ENCODE data around the gene IPP. TPM values are rescaled to one million over a fixed set of nuclear protein-coding genes. Genes with fewer than 3 reads are reported as not detected.
"Not testable (repeated sequence)": the region's sequence is repeated elsewhere in the genome, so short reads cannot be mapped to it uniquely, and the experiment has no call there.

IPP gene
- total and polyA plus RNA-seq, 5 donors from 2014 or later, result 10.1 to 12.8 (median 11.4) TPM

GRCh38 chr1:45739137-45739536 is 11.3 kb downstream of the IPP start:
- Mint-ChIP-seq H3K4me3 (no peak overlapping the region), H3K36me3 (peaks cover 20% of the 10 kb centered on the region)
- no peak for ATAC-seq (ENCODE audit: low read depth in 2 of 2)

GRCh38 chr1:45730780-45731319 is 19.6 kb downstream of the IPP start:
- Mint-ChIP-seq H3K36me3 (peaks cover 13% of the 10 kb centered on the region), H3K4me1 (peaks cover 7 to 26% (median 12%) of the 10 kb centered on the region in 4 donors), H3K4me3 (peak overlapping the region in 1 of 4 donors; percentile 73), H3K27ac (peak overlapping the region in 2 of 3 donors; percentile 20 to 23), H3K27me3 (no peaks in the 10 kb centered on the region), H3K9me3 (no peaks in the 10 kb centered on the region)
- H3K4me1 ChIP-seq (ENCODE audit: control insufficient read depth, insufficient read depth, low read length, poor library complexity, severe bottlenecking), result no peaks in the 10 kb centered on the region
- DNase-seq (no peak), ATAC-seq (ENCODE audit: low read depth in 2 of 2) (no peak)
- H3K4me3 ChIP-seq (ENCODE audit: low read depth, low read length), result no peak overlapping the region
- no peak overlapping the region for H3K27ac ChIP-seq (ENCODE audit: insufficient read depth, low read length, poor library complexity, severe bottlenecking)
- H3K27me3 ChIP-seq (ENCODE audit: control insufficient read depth, insufficient read depth, low read length), result no peaks in the 10 kb centered on the region
- H3K36me3 ChIP-seq (ENCODE audit: control insufficient read depth, insufficient read depth, low read length), result peaks cover 22% of the 10 kb centered on the region
- no peaks in the 10 kb centered on the region for H3K9me3 ChIP-seq (ENCODE audit: control insufficient read depth in 2 of 2, low read length in 2 of 2)

More at GRCh38 chr1:45739137-45739536, 11.3 kb downstream of the IPP start:
- no peaks in the 10 kb centered on the region for H3K4me1 ChIP-seq (ENCODE audit: control insufficient read depth, insufficient read depth, low read length, poor library complexity, severe bottlenecking)
- Mint-ChIP-seq H3K9me3 (peaks cover 0 to 3% (median 0%) of the 10 kb centered on the region in 7 donors), H3K27me3 (no peaks in the 10 kb centered on the region), H3K27ac (no peak overlapping the region), H3K4me1 (peaks cover 12 to 30% (median 21%) of the 10 kb centered on the region in 4 donors)
- no peak overlapping the region for H3K27ac ChIP-seq (ENCODE audit: insufficient read depth, low read length, poor library complexity, severe bottlenecking)
- H3K36me3 ChIP-seq (ENCODE audit: control insufficient read depth, insufficient read depth, low read length), result peaks cover 20% of the 10 kb centered on the region
- no peak overlapping the region for H3K4me3 ChIP-seq (ENCODE audit: low read depth, low read length)
- DNase-seq, result no peak
- no peaks in the 10 kb centered on the region for H3K9me3 ChIP-seq (ENCODE audit: control insufficient read depth in 2 of 2, low read length in 2 of 2)
- H3K27me3 ChIP-seq (ENCODE audit: control insufficient read depth, insufficient read depth, low read length), result no peaks in the 10 kb centered on the region

GRCh38 chr1:45730075-45730779 is 20.2 kb downstream of the IPP start:
- Mint-ChIP-seq H3K9me3 (no peaks in the 10 kb centered on the region), H3K27ac (peak overlapping the region in 2 of 3 donors; percentile 20 to 23), H3K36me3 (peaks cover 13% of the 10 kb centered on the region), H3K4me1 (peaks cover 7 to 26% (median 12%) of the 10 kb centered on the region in 4 donors), H3K27me3 (no peaks in the 10 kb centered on the region), H3K4me3 (peak overlapping the region in 1 of 4 donors; percentile 73)
- H3K9me3 ChIP-seq (ENCODE audit: control insufficient read depth in 2 of 2, low read length in 2 of 2), result no peaks in the 10 kb centered on the region
- no peak overlapping the region for H3K27ac ChIP-seq (ENCODE audit: insufficient read depth, low read length, poor library complexity, severe bottlenecking)
- ATAC-seq (ENCODE audit: low read depth in 2 of 2) (no peak), DNase-seq (no peak)
- peaks cover 22% of the 10 kb centered on the region for H3K36me3 ChIP-seq (ENCODE audit: control insufficient read depth, insufficient read depth, low read length)
- no peaks in the 10 kb centered on the region for H3K27me3 ChIP-seq (ENCODE audit: control insufficient read depth, insufficient read depth, low read length)
- H3K4me1 ChIP-seq (ENCODE audit: control insufficient read depth, insufficient read depth, low read length, poor library complexity, severe bottlenecking), result no peaks in the 10 kb centered on the region
- no peak overlapping the region for H3K4me3 ChIP-seq (ENCODE audit: low read depth, low read length)

DNA sequence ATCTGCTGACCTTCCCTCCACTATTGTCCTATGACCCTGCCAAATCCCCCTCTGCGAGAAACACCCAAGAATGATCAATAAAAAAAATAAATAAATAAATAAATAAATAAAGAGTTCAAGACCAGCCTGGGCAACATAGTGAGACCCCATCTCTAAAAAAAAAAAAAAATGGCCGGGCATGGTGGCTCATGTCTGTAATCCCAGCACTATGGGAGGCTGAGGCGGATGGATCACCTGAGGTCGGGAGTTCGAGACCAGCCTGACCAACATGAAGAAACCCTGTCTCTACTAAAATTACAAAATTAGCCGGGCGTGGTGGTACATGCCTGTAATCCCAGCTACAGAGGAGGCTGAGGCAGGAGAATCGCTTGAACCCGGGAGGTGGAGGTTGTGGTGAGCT is 24.4 kb downstream of the IPP start:
- ATAC-seq (ENCODE audit: low read depth in 2 of 2); H3K9me3 ChIP-seq (ENCODE audit: control insufficient read depth in 2 of 2, low read length in 2 of 2); H3K4me3 ChIP-seq (ENCODE audit: low read depth, low read length); H3K36me3 Mint-ChIP-seq; H3K27me3 Mint-ChIP-seq; DNase-seq; H3K4me1 ChIP-seq (ENCODE audit: control insufficient read depth, insufficient read depth, low read length, poor library complexity, severe bottlenecking); H3K27ac ChIP-seq (ENCODE audit: insufficient read depth, low read length, poor library complexity, severe bottlenecking); H3K27me3 ChIP-seq (ENCODE audit: control insufficient read depth, insufficient read depth, low read length); H3K27ac Mint-ChIP-seq; H3K4me3 Mint-ChIP-seq; H3K9me3 Mint-ChIP-seq: not testable (repeated sequence)
- H3K36me3 ChIP-seq (ENCODE audit: control insufficient read depth, insufficient read depth, low read length), result peaks cover 21% of the 10 kb centered on the region
- H3K4me1 Mint-ChIP-seq, result peaks cover 0 to 10% (median 6%) of the 10 kb centered on the region in 4 donors

GRCh38 chr1:45723248-45723930 is 27.1 kb downstream of the IPP start:
- Histone ChIP-seq H3K27me3 (ENCODE audit: control insufficient read depth, insufficient read depth, low read length) (no peaks in the 10 kb centered on the region), H3K4me1 (ENCODE audit: control insufficient read depth, insufficient read depth, low read length, poor library complexity, severe bottlenecking) (no peaks in the 10 kb centered on the region), H3K4me3 (ENCODE audit: low read depth, low read length) (no peak overlapping the region), H3K9me3 (ENCODE audit: control insufficient read depth in 2 of 2, low read length in 2 of 2) (no peaks in the 10 kb centered on the region), H3K36me3 (ENCODE audit: control insufficient read depth, insufficient read depth, low read length) (peaks cover 18% of the 10 kb centered on the region), H3K27ac (ENCODE audit: insufficient read depth, low read length, poor library complexity, severe bottlenecking) (no peak overlapping the region)
- ATAC-seq (ENCODE audit: low read depth in 2 of 2), result no peak
- no peak overlapping the region for H3K4me3 Mint-ChIP-seq
- DNase-seq, result no peak
- H3K36me3 Mint-ChIP-seq, result peaks cover 9% of the 10 kb centered on the region
- H3K27me3 Mint-ChIP-seq, result no peaks in the 10 kb centered on the region
- H3K4me1 Mint-ChIP-seq, result peaks cover 0 to 7% (median 0%) of the 10 kb centered on the region in 4 donors
- H3K9me3 Mint-ChIP-seq, result no peaks in the 10 kb centered on the region
- H3K27ac Mint-ChIP-seq, result no peak overlapping the region

DNA sequence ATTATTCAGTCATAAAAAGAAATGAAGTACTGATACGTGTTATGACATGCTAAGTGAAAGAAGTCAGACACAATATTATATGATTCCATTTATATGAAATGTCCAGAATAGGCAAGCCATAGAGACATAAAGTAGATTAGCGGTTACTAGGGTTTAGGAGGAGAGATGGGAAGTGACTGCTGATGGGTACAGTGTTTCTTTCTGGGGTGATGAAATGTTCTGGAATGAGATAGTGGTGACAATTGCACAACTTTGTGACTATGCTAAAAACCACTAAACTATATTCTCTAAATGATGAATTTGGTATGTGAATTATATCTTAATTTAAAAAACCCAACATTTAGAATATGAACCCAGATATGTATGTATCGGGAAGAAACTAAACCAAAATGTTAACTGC is 27.6 kb downstream of the IPP start:
- H3K27me3 Mint-ChIP-seq, result no peaks in the 10 kb centered on the region
- H3K36me3 Mint-ChIP-seq, result peaks cover 9% of the 10 kb centered on the region
- Histone ChIP-seq H3K4me1 (ENCODE audit: control insufficient read depth, insufficient read depth, low read length, poor library complexity, severe bottlenecking) (no peaks in the 10 kb centered on the region), H3K27ac (ENCODE audit: insufficient read depth, low read length, poor library complexity, severe bottlenecking) (no peak overlapping the region), H3K36me3 (ENCODE audit: control insufficient read depth, insufficient read depth, low read length) (peaks cover 21% of the 10 kb centered on the region), H3K27me3 (ENCODE audit: control insufficient read depth, insufficient read depth, low read length) (no peaks in the 10 kb centered on the region), H3K9me3 (ENCODE audit: control insufficient read depth in 2 of 2, low read length in 2 of 2) (no peaks in the 10 kb centered on the region), H3K4me3 (ENCODE audit: low read depth, low read length) (no peak overlapping the region)
- DNase-seq (no peak), ATAC-seq (ENCODE audit: low read depth in 2 of 2) (no peak)
- no peaks in the 10 kb centered on the region for H3K9me3 Mint-ChIP-seq
- H3K4me1 Mint-ChIP-seq, result peaks cover 0 to 7% (median 0%) of the 10 kb centered on the region in 4 donors
- H3K4me3 Mint-ChIP-seq, result no peak overlapping the region
- no peak overlapping the region for H3K27ac Mint-ChIP-seq

DNA sequence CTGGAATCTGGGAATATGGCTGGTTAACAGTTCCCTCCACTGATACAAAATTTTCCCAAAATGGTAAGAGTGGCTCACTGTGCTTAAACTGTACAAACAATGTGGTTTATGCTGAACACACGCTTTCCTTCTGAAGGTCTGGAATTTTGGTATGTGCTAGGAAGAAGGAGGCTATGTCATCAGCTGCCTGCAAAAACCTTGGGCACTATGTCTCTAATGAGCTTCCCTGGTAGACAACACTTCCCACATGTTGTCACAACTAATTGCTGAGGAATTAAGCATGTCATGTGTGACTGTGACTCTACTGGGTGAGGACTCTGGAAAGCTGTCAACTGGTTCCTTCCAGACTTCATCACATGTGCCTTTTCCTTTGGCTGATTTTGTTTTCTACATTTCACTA is 29.2 kb downstream of the IPP start:
- Mint-ChIP-seq H3K4me1 (peaks cover 0 to 7% (median 0%) of the 10 kb centered on the region in 4 donors), H3K27me3 (no peaks in the 10 kb centered on the region), H3K4me3 (no peak overlapping the region), H3K9me3 (no peaks in the 10 kb centered on the region), H3K27ac (no peak overlapping the region), H3K36me3 (peaks cover 5% of the 10 kb centered on the region)
- H3K9me3 ChIP-seq (ENCODE audit: control insufficient read depth in 2 of 2, low read length in 2 of 2), result no peaks in the 10 kb centered on the region
- H3K4me3 ChIP-seq (ENCODE audit: low read depth, low read length), result no peak overlapping the region
- H3K27me3 ChIP-seq (ENCODE audit: control insufficient read depth, insufficient read depth, low read length), result no peaks in the 10 kb centered on the region
- no peaks in the 10 kb centered on the region for H3K4me1 ChIP-seq (ENCODE audit: control insufficient read depth, insufficient read depth, low read length, poor library complexity, severe bottlenecking)
- H3K36me3 ChIP-seq (ENCODE audit: control insufficient read depth, insufficient read depth, low read length), result peaks cover 14% of the 10 kb centered on the region
- ATAC-seq (ENCODE audit: low read depth in 2 of 2) (no peak), DNase-seq (no peak)
- no peak overlapping the region for H3K27ac ChIP-seq (ENCODE audit: insufficient read depth, low read length, poor library complexity, severe bottlenecking)
